HUES64 (cell line): ENCODE measurements around the gene EPHB1.
A peak's percentile ranks its signal among the peaks of the same experiment; 100 is the strongest.

Source experiments
- H3K27ac ChIP-seq: 2 replicates; pipeline ENCODE4 v1.7.0; 2013; ENCODE audit warnings: low read depth, low read length, inconsistent platforms
- H3K27me3 ChIP-seq: 2 replicates; pipeline ENCODE4 v1.6.1; 2013; ENCODE audit warnings: mild to moderate bottlenecking, low read length; ENCODE audit not compliant: insufficient read depth
- H3K36me3 ChIP-seq: 2 replicates; pipeline ENCODE4 v1.6.1; 2013; ENCODE audit warnings: mild to moderate bottlenecking, low read length; ENCODE audit not compliant: insufficient read depth
- H3K4me1 ChIP-seq: 2 replicates; pipeline ENCODE4 v1.6.1; 2013; ENCODE audit warnings: mild to moderate bottlenecking, low read length, moderate library complexity; ENCODE audit not compliant: insufficient read depth
- H3K4me3 ChIP-seq: 2 replicates; pipeline ENCODE4 v1.5.1; 2013; ENCODE audit warnings: mild to moderate bottlenecking, low read length, moderate library complexity
- H3K9ac ChIP-seq: 2 replicates; pipeline ENCODE4 v1.6.1; 2013; ENCODE audit warnings: mild to moderate bottlenecking, low read depth, low read length
- H3K9me3 ChIP-seq: 2 replicates; pipeline ENCODE4 v1.6.1; 2013; ENCODE audit warnings: low read depth, low read length; ENCODE audit not compliant: insufficient read depth
- WGBS: fragments of 150-250, 120-280 bp; methylation state at CpG from one replicate; pipeline ENCODE4 v1.1.7; 2013; ENCODE audit warnings: missing lambda C conversion rate; 5-methylcytosine and 5-hydroxymethylcytosine counted together

Gene EPHB1

GRCh38 chr3:135191708-135192107 is 396.6 kb downstream of the EPHB1 start:
- Histone ChIP-seq H3K4me3 (no peak overlapping the region), H3K36me3 (no peaks in the 10 kb centered on the region), H3K27me3 (no peaks in the 10 kb centered on the region), H3K27ac (no peak overlapping the region), H3K4me1 (peaks cover 14% of the 10 kb centered on the region), H3K9ac (no peak overlapping the region), H3K9me3 (no peaks in the 10 kb centered on the region)
- 58% methylated on average over 4 of the region's 4 CpGs for WGBS

- Histone ChIP-seq H3K27me3 (no peaks in the 10 kb centered on the region), H3K27ac (no peak overlapping the region), H3K9me3 (no peaks in the 10 kb centered on the region), H3K36me3 (no peaks in the 10 kb centered on the region), H3K9ac (no peak overlapping the region), H3K4me3 (no peak overlapping the region), H3K4me1 (peaks cover 14% of the 10 kb centered on the region)
- WGBS: 89% methylated on average over 3 of the region's 3 CpGs
These were observed 397.9 kb downstream of the EPHB1 start for GRCh38 chr3:135192929-135193328.

GRCh38 chr3:135197246-135197645 is 402.2 kb downstream of the EPHB1 start:
- 96% methylated on average over 3 of the region's 3 CpGs for WGBS
- Histone ChIP-seq H3K36me3 (no peaks in the 10 kb centered on the region), H3K4me3 (no peak overlapping the region), H3K4me1 (no peaks in the 10 kb centered on the region), H3K27me3 (no peaks in the 10 kb centered on the region), H3K27ac (no peak overlapping the region), H3K9me3 (no peaks in the 10 kb centered on the region), H3K9ac (no peak overlapping the region)

GRCh38 chr3:135197856-135198255 is 402.8 kb downstream of the EPHB1 start:
- Histone ChIP-seq H3K4me1 (no peaks in the 10 kb centered on the region), H3K27me3 (no peaks in the 10 kb centered on the region), H3K27ac (no peak overlapping the region), H3K9me3 (no peaks in the 10 kb centered on the region), H3K9ac (no peak overlapping the region), H3K4me3 (no peak overlapping the region), H3K36me3 (no peaks in the 10 kb centered on the region)
- WGBS: 90% methylated on average over 3 of the region's 3 CpGs

- no peaks in the 10 kb centered on the region for H3K4me1 ChIP-seq
- H3K27ac ChIP-seq: no peak overlapping the region
- no peak overlapping the region for H3K9ac ChIP-seq
- H3K27me3 ChIP-seq: no peaks in the 10 kb centered on the region
- H3K9me3 ChIP-seq: no peaks in the 10 kb centered on the region
- no peak overlapping the region for H3K4me3 ChIP-seq
- no peaks in the 10 kb centered on the region for H3K36me3 ChIP-seq
- WGBS: 83% methylated on average over 2 of the region's 2 CpGs
These were observed 404.1 kb downstream of the EPHB1 start for GRCh38 chr3:135199137-135199536.

- H3K4me3 ChIP-seq: no peak overlapping the region
These were observed 408.0 kb downstream of the EPHB1 start for GRCh38 chr3:135203026-135203425.

GRCh38 chr3:135213213-135213612 is 418.2 kb downstream of the EPHB1 start:
- H3K27me3 ChIP-seq: no peaks in the 10 kb centered on the region
- H3K9ac ChIP-seq: no peak overlapping the region
- no peak overlapping the region for H3K4me3 ChIP-seq
- WGBS: 94% methylated on average over 5 of the region's 5 CpGs
- no peak overlapping the region for H3K27ac ChIP-seq
- no peaks in the 10 kb centered on the region for H3K36me3 ChIP-seq
- no peaks in the 10 kb centered on the region for H3K9me3 ChIP-seq
- peaks cover 26% of the 10 kb centered on the region; the same call in 1 of the 2 replicates for H3K4me1 ChIP-seq

More at GRCh38 chr3:135203026-135203425, 408.0 kb downstream of the EPHB1 start:
- no peaks in the 10 kb centered on the region for H3K4me1 ChIP-seq
- H3K27me3 ChIP-seq: no peaks in the 10 kb centered on the region
- no peak overlapping the region for H3K9ac ChIP-seq
- H3K27ac ChIP-seq: no peak overlapping the region
- WGBS: 94% methylated on average over 3 of the region's 3 CpGs
- no peaks in the 10 kb centered on the region for H3K36me3 ChIP-seq
- H3K9me3 ChIP-seq: no peaks in the 10 kb centered on the region

- peaks cover 31% of the 10 kb centered on the region for H3K4me1 ChIP-seq
- whole genome bisulfite sequencing: 60% methylated on average over 5 of the region's 5 CpGs
- no peaks in the 10 kb centered on the region for H3K36me3 ChIP-seq
- H3K9me3 ChIP-seq: no peaks in the 10 kb centered on the region
- no peak overlapping the region for H3K4me3 ChIP-seq
- H3K27ac ChIP-seq: no peak overlapping the region
- H3K9ac ChIP-seq: no peak overlapping the region
- H3K27me3 ChIP-seq: no peaks in the 10 kb centered on the region
These were observed 418.8 kb downstream of the EPHB1 start for GRCh38 chr3:135213822-135214221.

- WGBS: 94% methylated on average over 5 of the region's 5 CpGs
- Histone ChIP-seq H3K4me1 (peaks cover 31% of the 10 kb centered on the region), H3K9ac (no peak overlapping the region), H3K4me3 (no peak overlapping the region), H3K27me3 (no peaks in the 10 kb centered on the region), H3K36me3 (no peaks in the 10 kb centered on the region), H3K27ac (no peak overlapping the region), H3K9me3 (no peaks in the 10 kb centered on the region)
These were observed 419.3 kb downstream of the EPHB1 start for GRCh38 chr3:135214400-135214799.

GRCh38 chr3:135215516-135215915 is 420.5 kb downstream of the EPHB1 start:
- WGBS: 95% methylated on average over 6 of the region's 6 CpGs
- H3K4me1 ChIP-seq: peaks cover 36% of the 10 kb centered on the region

GRCh38 chr3:135216659-135217058 is 421.6 kb downstream of the EPHB1 start:
- Histone ChIP-seq H3K27me3 (no peaks in the 10 kb centered on the region), H3K27ac (peak overlapping the region; percentile 58; the same call in 1 of the 2 replicates), H3K9ac (no peak overlapping the region), H3K9me3 (no peaks in the 10 kb centered on the region), H3K36me3 (no peaks in the 10 kb centered on the region), H3K4me3 (no peak overlapping the region), H3K4me1 (peaks cover 38% of the 10 kb centered on the region)
- WGBS: 60% methylated on average over 3 of the region's 3 CpGs

More at GRCh38 chr3:135215516-135215915, 420.5 kb downstream of the EPHB1 start:
- no peak overlapping the region for H3K27ac ChIP-seq
- no peaks in the 10 kb centered on the region for H3K9me3 ChIP-seq
- no peaks in the 10 kb centered on the region for H3K36me3 ChIP-seq
- H3K27me3 ChIP-seq: no peaks in the 10 kb centered on the region
- H3K4me3 ChIP-seq: no peak overlapping the region
- no peak overlapping the region for H3K9ac ChIP-seq

GRCh38 chr3:135217730-135218129 is 422.7 kb downstream of the EPHB1 start:
- no peak overlapping the region for H3K9ac ChIP-seq
- WGBS: 90% methylated on average over 3 of the region's 3 CpGs
- no peak overlapping the region for H3K4me3 ChIP-seq
- H3K36me3 ChIP-seq: no peaks in the 10 kb centered on the region
- no peaks in the 10 kb centered on the region for H3K9me3 ChIP-seq
- H3K4me1 ChIP-seq: peaks cover 38% of the 10 kb centered on the region
- H3K27ac ChIP-seq: no peak overlapping the region; the same call in 1 of the 2 replicates
- no peaks in the 10 kb centered on the region for H3K27me3 ChIP-seq
